Neural cell (in vitro differentiated cells): ENCODE measurements around the gene ALOX5.
"Not testable (repeated sequence)": the region's sequence is repeated elsewhere in the genome, so short reads cannot be mapped to it uniquely, and the experiment has no call there.

ENCODE experiments used
- CTCF ChIP-seq: fragments of 450-650 bp; IDR thresholded peaks from 2 replicates; pipeline ENCODE4 v1.5.1; 2014; ENCODE audit warnings: antibody characterized with exemption, mild to moderate bottlenecking, moderate library complexity; ENCODE audit not compliant: poor library complexity, severe bottlenecking
- EZH2 ChIP-seq: fragments of 200-600, 300-800 bp; shearing (Covaris generic), sonication (generic); IDR thresholded peaks from 2 replicates; pipeline ENCODE4 v1.6.1; 2014; ENCODE audit warnings: antibody characterized with exemption, low read length, borderline replicate concordance, mild to moderate bottlenecking; ENCODE audit not compliant: insufficient read depth, poor library complexity, severe bottlenecking
- POLR2AphosphoS5 ChIP-seq: IDR thresholded peaks from 2 replicates; pipeline ENCODE4 v1.6.1; 2012
- REST ChIP-seq: IDR thresholded peaks from 2 replicates; pipeline ENCODE4 v1.6.1; 2012; ENCODE audit warnings: borderline replicate concordance

GRCh38 chr10:45367643-45368042 lies 6.4 kb upstream of the ALOX5 start:
- not testable (repeated sequence) for TF ChIP-seq CTCF, POLR2AphosphoS5, REST, EZH2
